Measurements from ENCODE around the gene SF3B4.
"Not testable (repeated sequence)": the region's sequence is repeated elsewhere in the genome, so short reads cannot be mapped to it uniquely, and the experiment has no call there.

SF3B4 gene

GRCh38 chr1:149927563-149928400 lies at the start of gene SF3B4:
SF3B4 (minus strand) TSS chr1:149927803; CDS start chr1:149927759, 44 bp downstream.
- peak; percentile 92 for DNase-seq (ENCODE audit: low spot score)

- no peak for DNase-seq (ENCODE audit: low spot score)
Observed at GRCh38 chr1:149977345-149977744, 49.7 kb upstream of the SF3B4 start.

- DNase-seq (ENCODE audit: low spot score): no peak
Observed at GRCh38 chr1:149972547-149972946, 44.9 kb upstream of the SF3B4 start.

GRCh38 chr1:149967646-149968045 lies 40.0 kb upstream of the SF3B4 start:
- no peak for DNase-seq (ENCODE audit: low spot score)

GRCh38 chr1:149967041-149967440 lies 39.4 kb upstream of the SF3B4 start:
- DNase-seq (ENCODE audit: low spot score): no peak

- DNase-seq (ENCODE audit: low spot score): no peak
Observed at GRCh38 chr1:149966405-149966804, 38.8 kb upstream of the SF3B4 start.

GRCh38 chr1:149965440-149965839 lies 37.8 kb upstream of the SF3B4 start:
- no peak for DNase-seq (ENCODE audit: low spot score)

- DNase-seq (ENCODE audit: low spot score): no peak
Observed at GRCh38 chr1:149963358-149963757, 35.8 kb upstream of the SF3B4 start.

GRCh38 chr1:149962736-149963135 lies 35.1 kb upstream of the SF3B4 start:
- DNase-seq (ENCODE audit: low spot score): no peak

GRCh38 chr1:149962039-149962647 lies 34.5 kb upstream of the SF3B4 start:
- DNase-seq (ENCODE audit: low spot score): no peak

- DNase-seq (ENCODE audit: low spot score): not testable (repeated sequence)
Observed at GRCh38 chr1:149957548-149957947, 29.9 kb upstream of the SF3B4 start.

- DNase-seq (ENCODE audit: low spot score): no peak
Observed at GRCh38 chr1:149949911-149950310, 22.3 kb upstream of the SF3B4 start.

- DNase-seq (ENCODE audit: low spot score): no peak
Observed at GRCh38 chr1:149945206-149945605, 17.6 kb upstream of the SF3B4 start.

GRCh38 chr1:149942885-149943284 lies 15.3 kb upstream of the SF3B4 start:
- no peak for DNase-seq (ENCODE audit: low spot score)

GRCh38 chr1:149942207-149942606 lies 14.6 kb upstream of the SF3B4 start:
- no peak for DNase-seq (ENCODE audit: low spot score)

- DNase-seq (ENCODE audit: low spot score): no peak
Observed at GRCh38 chr1:149940427-149940826, 12.8 kb upstream of the SF3B4 start.

- not testable (repeated sequence) for DNase-seq (ENCODE audit: low spot score)
Observed at GRCh38 chr1:149938668-149939003, 11.0 kb upstream of the SF3B4 start.

GRCh38 chr1:149937759-149938158 lies 10.2 kb upstream of the SF3B4 start:
- no peak for DNase-seq (ENCODE audit: low spot score)

- DNase-seq (ENCODE audit: low spot score): no peak
Observed at GRCh38 chr1:149936992-149937705, 9.5 kb upstream of the SF3B4 start.

- no peak for DNase-seq (ENCODE audit: low spot score)
Observed at GRCh38 chr1:149936170-149936991, 8.8 kb upstream of the SF3B4 start, which contains the start of gene MTMR11. MTMR11 (minus strand) TSS chr1:149936879; CDS start chr1:149936647, 232 bp downstream.

GRCh38 chr1:149934356-149934755 lies 6.8 kb upstream of the SF3B4 start:
- no peak for DNase-seq (ENCODE audit: low spot score)

GRCh38 chr1:149933208-149933607 lies 5.6 kb upstream of the SF3B4 start:
- DNase-seq (ENCODE audit: low spot score): no peak
